ENCODE data around the gene TLR10.
"Not testable (repeated sequence)": the region's sequence is repeated elsewhere in the genome, so short reads cannot be mapped to it uniquely, and the experiment has no call there.

Gene TLR10

GRCh38 chr4:38774181-38774955 is 8.4 kb downstream of the TLR10 start:
- POLR2A ChIA-PET = no interaction called here
- CTCF ChIA-PET = interaction anchor here (1.1 to 6.8 kb wide), 5 partner anchors 7 to 29 kb away, joined by 6 to 71 read pairs (median 9); partner anchors contain the start of genes TLR1 and TLR10
- no peak for TF ChIP-seq CTCF (IDR thresholded peaks at IDR 0.05; ENCODE audit: control extremely low read depth, extremely low read depth, low read depth, missing control alignments)
- no peak for DNase-seq (ENCODE audit: extremely low spot score)

- POLR2A ChIA-PET = interaction anchor here (0.7 to 1.0 kb wide), 2 partner anchors 8 to 34 kb away, joined by 3 to 4 read pairs; no protein-coding TSS in a partner anchor
Measured at GRCh38 chr4:38770281-38770680, 12.5 kb downstream of the TLR10 start.

GRCh38 chr4:38769857-38770256 is 12.9 kb downstream of the TLR10 start:
- POLR2A ChIA-PET = no interaction called here

More at GRCh38 chr4:38770281-38770680, 12.5 kb downstream of the TLR10 start:
- DNase-seq (ENCODE audit: extremely low spot score) = not testable (repeated sequence)
- CTCF ChIA-PET = interaction anchor here (1.0 to 6.8 kb wide), 9 partner anchors 10 to 591 kb away, joined by 3 to 71 read pairs (median 4); partner anchors contain the start of genes TLR1, TLR10 and TLR6

GRCh38 chr4:38769441-38769840 is 13.3 kb downstream of the TLR10 start:
- ChIA-PET CTCF (interaction anchor here (1.2 to 6.8 kb wide), 6 partner anchors 9 to 590 kb away, joined by 3 to 71 read pairs (median 5); partner anchors contain the start of genes TLR10 and TLR6), POLR2A (no interaction called here)

More at GRCh38 chr4:38769857-38770256, 12.9 kb downstream of the TLR10 start:
- no peak for TF ChIP-seq CTCF (IDR thresholded peaks at IDR 0.05; ENCODE audit: control extremely low read depth, extremely low read depth, low read depth, missing control alignments)
- no peak for DNase-seq (ENCODE audit: extremely low spot score)
- CTCF ChIA-PET = interaction anchor here (1.2 to 6.8 kb wide), 6 partner anchors 9 to 590 kb away, joined by 4 to 71 read pairs (median 8); partner anchors contain the start of genes TLR1, TLR10 and TLR6

GRCh38 chr4:38768968-38769394 is 13.8 kb downstream of the TLR10 start:
- POLR2A ChIA-PET = no interaction called here
- no peak for TF ChIP-seq CTCF (IDR thresholded peaks at IDR 0.05; ENCODE audit: control extremely low read depth, extremely low read depth, low read depth, missing control alignments)
- CTCF ChIA-PET = interaction anchor here (1.2 to 6.8 kb wide), 6 partner anchors 8 to 589 kb away, joined by 3 to 71 read pairs (median 4); partner anchors contain the start of gene TLR10
- no peak for DNase-seq (ENCODE audit: extremely low spot score)

More at GRCh38 chr4:38769441-38769840, 13.3 kb downstream of the TLR10 start:
- no peak for DNase-seq (ENCODE audit: extremely low spot score)
- no peak for TF ChIP-seq CTCF (IDR thresholded peaks at IDR 0.05; ENCODE audit: control extremely low read depth, extremely low read depth, low read depth, missing control alignments)

GRCh38 chr4:38766940-38767339 is 15.8 kb downstream of the TLR10 start:
- DNase-seq (ENCODE audit: extremely low spot score); POLR2A ChIA-PET: not testable (repeated sequence)
- CTCF ChIA-PET = interaction anchor here (1.7 to 11.3 kb wide), 2 partner anchors 16 to 89 kb away, joined by 4 to 248 read pairs; partner anchors contain the start of gene TLR10

- ChIA-PET POLR2A (no interaction called here), CTCF (interaction anchor here (1.4 to 11.3 kb wide), 7 partner anchors 8 to 96 kb away, joined by 3 to 248 read pairs (median 6); partner anchors contain the start of gene TLR10)
- TF ChIP-seq CTCF (IDR thresholded peaks at IDR 0.05; ENCODE audit: control extremely low read depth, extremely low read depth, low read depth, missing control alignments) = no peak
- DNase-seq (ENCODE audit: extremely low spot score) = no peak
Measured at GRCh38 chr4:38765382-38765781, 17.4 kb downstream of the TLR10 start.

All from GM10248 (cell line).